ENCODE measurements around the gene PSME4. TPM values are rescaled to one million over a fixed set of nuclear protein-coding genes. Genes with fewer than 3 reads are reported as not detected.

Gene PSME4
- total RNA-seq, 2 experiments from 2014 or later, result 51.7 to 54.4 TPM

DNA sequence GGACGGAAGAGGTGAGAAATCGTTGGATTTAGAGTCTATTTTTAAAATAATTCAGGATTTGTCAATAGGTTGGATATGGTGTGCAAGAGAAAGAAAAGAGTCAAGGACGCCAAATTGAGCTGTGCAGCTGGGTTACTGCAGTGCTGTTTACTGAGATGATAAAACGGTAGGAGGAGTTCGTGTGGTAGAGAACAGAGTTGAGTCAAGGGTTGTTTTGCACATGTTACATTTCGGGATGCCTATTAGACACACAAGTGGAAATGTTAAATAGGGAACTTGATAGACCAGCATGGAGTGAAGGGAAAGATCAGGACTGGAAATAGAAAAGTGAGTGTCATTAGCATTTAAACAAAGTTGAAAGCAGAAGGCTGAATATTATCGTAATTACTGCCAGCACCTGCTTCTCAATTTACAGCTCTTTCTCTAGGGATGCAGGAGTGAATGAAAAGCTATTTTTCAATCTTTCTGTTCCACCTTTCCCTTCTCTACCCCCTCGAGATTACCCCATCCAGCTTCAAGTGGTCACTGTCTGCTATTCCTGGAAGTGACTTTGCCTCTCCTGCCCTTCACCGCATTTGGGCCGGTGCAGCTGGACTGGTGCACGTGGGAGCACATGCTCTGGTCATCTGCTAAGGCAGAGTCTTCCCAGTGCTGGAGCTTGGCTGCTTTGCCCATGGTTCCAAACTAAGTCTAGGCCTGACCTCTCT is 141.4 kb downstream of the PSME4 start:
- Mint-ChIP-seq H3K36me3 (ENCODE audit: low read depth) (peaks cover 18% of the 10 kb centered on the region), H3K27ac (no peak overlapping the region), H3K9me3 (peaks cover 7% of the 10 kb centered on the region), H3K4me1 (ENCODE audit: low read depth) (no peaks in the 10 kb centered on the region), H3K4me3 (no peak overlapping the region), H3K27me3 (no peaks in the 10 kb centered on the region)
- ATAC-seq (no peak), DNase-seq (no peak)
- ChIA-PET POLR2A (interaction anchor here (1.0 kb wide), 1 partner anchor 10 kb away, joined by 4 read pairs; no protein-coding TSS in a partner anchor), CTCF (no interaction called here)
- TF ChIP-seq, protein P1, sequence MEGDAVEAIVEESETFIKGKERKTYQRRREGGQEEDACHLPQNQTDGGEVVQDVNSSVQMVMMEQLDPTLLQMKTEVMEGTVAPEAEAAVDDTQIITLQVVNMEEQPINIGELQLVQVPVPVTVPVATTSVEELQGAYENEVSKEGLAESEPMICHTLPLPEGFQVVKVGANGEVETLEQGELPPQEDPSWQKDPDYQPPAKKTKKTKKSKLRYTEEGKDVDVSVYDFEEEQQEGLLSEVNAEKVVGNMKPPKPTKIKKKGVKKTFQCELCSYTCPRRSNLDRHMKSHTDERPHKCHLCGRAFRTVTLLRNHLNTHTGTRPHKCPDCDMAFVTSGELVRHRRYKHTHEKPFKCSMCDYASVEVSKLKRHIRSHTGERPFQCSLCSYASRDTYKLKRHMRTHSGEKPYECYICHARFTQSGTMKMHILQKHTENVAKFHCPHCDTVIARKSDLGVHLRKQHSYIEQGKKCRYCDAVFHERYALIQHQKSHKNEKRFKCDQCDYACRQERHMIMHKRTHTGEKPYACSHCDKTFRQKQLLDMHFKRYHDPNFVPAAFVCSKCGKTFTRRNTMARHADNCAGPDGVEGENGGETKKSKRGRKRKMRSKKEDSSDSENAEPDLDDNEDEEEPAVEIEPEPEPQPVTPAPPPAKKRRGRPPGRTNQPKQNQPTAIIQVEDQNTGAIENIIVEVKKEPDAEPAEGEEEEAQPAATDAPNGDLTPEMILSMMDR (IDR thresholded peaks at IDR 0.05), result no peak
- intact Hi-C loops (cut with micrococcal nuclease), result no loop called here

DNA sequence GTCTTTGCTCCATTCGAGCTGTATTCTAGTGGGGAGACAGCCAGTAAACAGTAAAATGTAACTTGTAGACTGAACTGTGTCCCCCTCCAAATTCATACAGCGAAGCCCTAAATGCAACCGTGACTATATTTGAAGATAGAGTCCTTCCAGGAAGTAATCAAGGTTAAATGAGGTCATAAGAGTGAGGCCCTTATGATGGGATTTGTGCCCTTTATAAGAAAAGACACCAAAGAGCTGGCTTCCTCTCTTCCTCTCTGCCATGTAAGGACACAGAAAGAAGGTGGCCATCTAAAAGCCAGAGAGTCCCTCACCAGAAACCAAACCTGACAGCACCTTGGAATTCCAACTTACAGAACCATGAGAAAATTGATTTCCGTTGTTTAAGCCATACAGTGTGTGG is 142.5 kb downstream of the PSME4 start:
- CTCF ChIA-PET, result no interaction called here

DNA sequence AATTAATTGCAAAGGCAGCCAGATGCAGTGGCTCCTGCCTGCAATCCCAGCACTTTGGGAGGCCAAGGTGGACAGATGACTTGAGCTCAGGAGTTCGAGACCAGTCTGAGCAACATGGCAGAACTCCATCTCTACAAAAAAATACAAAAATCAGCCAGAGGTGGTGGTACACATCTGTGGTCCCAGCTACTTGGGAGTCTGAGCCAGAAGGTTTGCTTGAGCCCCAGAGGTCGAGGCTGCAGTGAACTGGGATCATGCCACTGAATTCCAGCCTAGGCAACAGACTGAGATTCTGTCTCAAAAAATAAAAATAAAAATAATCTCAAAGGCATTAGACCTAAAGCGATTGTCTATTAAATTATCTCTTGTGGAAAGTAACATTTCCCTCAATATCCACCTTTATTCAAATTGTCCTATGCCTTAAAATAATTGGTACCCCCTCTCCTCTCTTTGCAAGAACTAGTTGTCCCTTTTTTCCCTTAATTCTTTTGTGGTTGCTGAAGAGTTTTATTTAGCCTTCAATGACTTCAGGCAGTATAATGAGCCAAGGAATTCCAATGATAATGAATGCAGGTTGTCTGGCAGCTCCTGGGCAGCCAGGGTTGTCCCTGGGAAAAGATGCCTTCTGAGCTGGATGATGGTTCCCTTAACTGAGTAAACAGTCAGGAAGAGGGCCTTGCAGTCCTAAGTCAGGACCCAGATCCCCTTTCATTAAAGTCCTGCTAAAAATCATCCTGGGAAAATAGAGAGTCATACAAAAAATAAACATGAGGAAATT is 143.2 kb downstream of the PSME4 start:
- no peak for ATAC-seq
- CTCF ChIA-PET, result no interaction called here

More for the DNA sequence above, 142.5 kb downstream of the PSME4 start:
- intact Hi-C loops (cut with micrococcal nuclease), result no loop called here
- H3K4me1 Mint-ChIP-seq (ENCODE audit: low read depth), result no peaks in the 10 kb centered on the region
- TF ChIP-seq, protein P1 (IDR thresholded peaks at IDR 0.05), result no peak
- no peak for DNase-seq
- no peak for ATAC-seq
- H3K27ac Mint-ChIP-seq, result no peak overlapping the region
- H3K4me3 Mint-ChIP-seq, result no peak overlapping the region
- peaks cover 7% of the 10 kb centered on the region for H3K9me3 Mint-ChIP-seq
- H3K36me3 Mint-ChIP-seq (ENCODE audit: low read depth), result peaks cover 10% of the 10 kb centered on the region
- POLR2A ChIA-PET, result no interaction called here
- H3K27me3 Mint-ChIP-seq, result no peaks in the 10 kb centered on the region

DNA sequence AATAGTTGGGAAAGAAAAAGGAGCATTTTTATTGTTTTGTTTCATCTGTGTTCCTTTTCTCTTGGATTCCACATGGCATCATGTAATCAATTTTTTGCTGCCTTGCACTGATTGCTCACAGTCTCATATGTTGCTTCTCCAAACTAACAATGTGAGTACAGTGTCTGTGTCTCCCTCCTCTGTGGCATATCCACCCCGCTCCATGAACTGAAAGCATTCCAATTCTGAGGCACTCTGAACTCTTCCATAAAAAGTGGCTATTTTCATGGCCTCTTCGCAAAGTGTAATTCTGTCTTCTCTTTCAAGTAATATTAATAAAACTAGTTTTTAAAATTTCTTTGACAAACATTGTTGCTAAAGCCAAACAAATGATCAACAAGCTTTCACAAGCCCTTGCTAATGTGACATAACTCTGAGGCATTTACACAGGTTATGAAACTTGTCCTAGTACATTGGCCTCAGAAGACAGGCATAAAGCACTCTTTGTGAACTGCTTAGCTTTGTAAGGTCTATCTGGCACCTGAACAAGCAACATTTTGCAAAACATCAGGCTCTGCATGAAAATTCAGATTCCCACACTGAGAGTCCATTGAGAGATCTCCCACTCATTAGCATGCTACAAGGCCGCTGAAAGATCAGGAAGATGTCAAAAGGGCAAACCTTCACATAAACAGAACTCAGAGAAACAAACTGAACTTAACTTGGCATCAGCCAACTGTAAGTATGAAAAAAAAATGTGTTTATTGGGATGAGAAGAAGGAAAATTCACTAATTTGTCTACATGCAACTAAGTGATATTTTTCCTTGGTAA is 144.0 kb downstream of the PSME4 start:
- Mint-ChIP-seq H3K27ac (no peak overlapping the region), H3K4me1 (ENCODE audit: low read depth) (no peaks in the 10 kb centered on the region), H3K9me3 (peaks cover 7% of the 10 kb centered on the region), H3K36me3 (ENCODE audit: low read depth) (peaks cover 8% of the 10 kb centered on the region), H3K27me3 (no peaks in the 10 kb centered on the region), H3K4me3 (no peak overlapping the region)
- ChIA-PET POLR2A (interaction anchor here (0.8 kb wide), 1 partner anchor 86 kb away, joined by 3 read pairs; no protein-coding TSS in a partner anchor), CTCF (no interaction called here)
- intact Hi-C loops (cut with micrococcal nuclease), result no loop called here
- TF ChIP-seq, protein P1 (IDR thresholded peaks at IDR 0.05), result no peak
- ATAC-seq (no peak), DNase-seq (no peak)

More for the DNA sequence above, 143.2 kb downstream of the PSME4 start:
- TF ChIP-seq, protein P1 (IDR thresholded peaks at IDR 0.05), result no peak
- Mint-ChIP-seq H3K4me3 (no peak overlapping the region), H3K36me3 (ENCODE audit: low read depth) (peaks cover 8% of the 10 kb centered on the region), H3K9me3 (peaks cover 7% of the 10 kb centered on the region), H3K27me3 (no peaks in the 10 kb centered on the region), H3K27ac (no peak overlapping the region), H3K4me1 (ENCODE audit: low read depth) (no peaks in the 10 kb centered on the region)
- POLR2A ChIA-PET, result interaction anchor here (0.8 kb wide), 1 partner anchor 85 kb away, joined by 3 read pairs; no protein-coding TSS in a partner anchor
- DNase-seq, result no peak
- intact Hi-C loops (cut with micrococcal nuclease), result no loop called here
